ENCODE data around the gene ABCG4.

DNA sequence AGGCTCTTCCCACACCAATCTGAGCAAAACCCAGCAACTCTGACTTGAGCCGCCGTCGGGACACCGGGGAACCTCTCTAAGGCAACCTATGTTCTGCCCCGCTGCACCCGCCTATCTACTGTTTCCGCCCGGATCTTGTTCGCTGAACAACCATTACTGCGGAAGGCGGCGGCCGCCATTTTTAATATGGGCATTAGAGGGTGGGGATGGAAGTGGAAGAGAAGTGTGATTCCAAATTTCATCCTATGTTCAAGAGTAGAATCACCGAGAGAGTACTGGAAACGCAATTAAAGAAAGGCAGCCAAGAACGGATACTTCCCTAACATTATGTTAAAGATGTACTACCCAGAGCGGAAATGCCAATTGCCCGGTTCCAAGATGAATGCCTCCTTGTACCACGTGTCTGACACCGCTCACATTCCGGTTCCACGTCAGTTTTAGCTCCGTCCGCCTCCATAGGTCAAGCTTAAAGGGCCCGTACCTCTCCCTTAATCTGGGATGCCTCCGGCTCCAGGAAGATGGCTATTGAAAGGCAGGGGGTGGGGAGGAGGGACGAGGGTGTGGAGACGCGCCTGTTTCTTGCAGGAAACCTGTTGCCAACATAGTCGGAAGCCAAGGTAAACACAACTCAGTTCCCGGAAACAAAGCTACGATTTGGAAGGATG is 47.0 kb upstream of the ABCG4 start, which contains the start of gene DPAGT1:
- TF ChIP-seq, protein P1, sequence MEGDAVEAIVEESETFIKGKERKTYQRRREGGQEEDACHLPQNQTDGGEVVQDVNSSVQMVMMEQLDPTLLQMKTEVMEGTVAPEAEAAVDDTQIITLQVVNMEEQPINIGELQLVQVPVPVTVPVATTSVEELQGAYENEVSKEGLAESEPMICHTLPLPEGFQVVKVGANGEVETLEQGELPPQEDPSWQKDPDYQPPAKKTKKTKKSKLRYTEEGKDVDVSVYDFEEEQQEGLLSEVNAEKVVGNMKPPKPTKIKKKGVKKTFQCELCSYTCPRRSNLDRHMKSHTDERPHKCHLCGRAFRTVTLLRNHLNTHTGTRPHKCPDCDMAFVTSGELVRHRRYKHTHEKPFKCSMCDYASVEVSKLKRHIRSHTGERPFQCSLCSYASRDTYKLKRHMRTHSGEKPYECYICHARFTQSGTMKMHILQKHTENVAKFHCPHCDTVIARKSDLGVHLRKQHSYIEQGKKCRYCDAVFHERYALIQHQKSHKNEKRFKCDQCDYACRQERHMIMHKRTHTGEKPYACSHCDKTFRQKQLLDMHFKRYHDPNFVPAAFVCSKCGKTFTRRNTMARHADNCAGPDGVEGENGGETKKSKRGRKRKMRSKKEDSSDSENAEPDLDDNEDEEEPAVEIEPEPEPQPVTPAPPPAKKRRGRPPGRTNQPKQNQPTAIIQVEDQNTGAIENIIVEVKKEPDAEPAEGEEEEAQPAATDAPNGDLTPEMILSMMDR (IDR thresholded peaks at IDR 0.05; ENCODE audit: low read depth, low read length, missing input control): no peak
- TF ChIP-seq SP1 (IDR thresholded peaks at IDR 0.05) (peak; percentile 59), JUND (IDR thresholded peaks at IDR 0.05) (no peak), RAD21 (IDR thresholded peaks at IDR 0.05) (no peak), YY1 (IDR thresholded peaks at IDR 0.05) (peak; percentile 100), HNF4G (IDR thresholded peaks at IDR 0.05) (no peak), RXRA (IDR thresholded peaks at IDR 0.05) (peak in 1 of 2 donors; percentile 54), EGR1 (IDR thresholded peaks at IDR 0.05; ENCODE audit: low read depth in 2 of 2) (peak in 1 of 2 donors; percentile 39), GABPA (IDR thresholded peaks at IDR 0.05 in 1 of 2, conservative IDR thresholded peaks at IDR 0.05 in 1 of 2) (peak; percentile 81 to 92), ZBTB33 (IDR thresholded peaks at IDR 0.05) (peak; percentile 43)
- TF ChIP-seq, protein P2, sequence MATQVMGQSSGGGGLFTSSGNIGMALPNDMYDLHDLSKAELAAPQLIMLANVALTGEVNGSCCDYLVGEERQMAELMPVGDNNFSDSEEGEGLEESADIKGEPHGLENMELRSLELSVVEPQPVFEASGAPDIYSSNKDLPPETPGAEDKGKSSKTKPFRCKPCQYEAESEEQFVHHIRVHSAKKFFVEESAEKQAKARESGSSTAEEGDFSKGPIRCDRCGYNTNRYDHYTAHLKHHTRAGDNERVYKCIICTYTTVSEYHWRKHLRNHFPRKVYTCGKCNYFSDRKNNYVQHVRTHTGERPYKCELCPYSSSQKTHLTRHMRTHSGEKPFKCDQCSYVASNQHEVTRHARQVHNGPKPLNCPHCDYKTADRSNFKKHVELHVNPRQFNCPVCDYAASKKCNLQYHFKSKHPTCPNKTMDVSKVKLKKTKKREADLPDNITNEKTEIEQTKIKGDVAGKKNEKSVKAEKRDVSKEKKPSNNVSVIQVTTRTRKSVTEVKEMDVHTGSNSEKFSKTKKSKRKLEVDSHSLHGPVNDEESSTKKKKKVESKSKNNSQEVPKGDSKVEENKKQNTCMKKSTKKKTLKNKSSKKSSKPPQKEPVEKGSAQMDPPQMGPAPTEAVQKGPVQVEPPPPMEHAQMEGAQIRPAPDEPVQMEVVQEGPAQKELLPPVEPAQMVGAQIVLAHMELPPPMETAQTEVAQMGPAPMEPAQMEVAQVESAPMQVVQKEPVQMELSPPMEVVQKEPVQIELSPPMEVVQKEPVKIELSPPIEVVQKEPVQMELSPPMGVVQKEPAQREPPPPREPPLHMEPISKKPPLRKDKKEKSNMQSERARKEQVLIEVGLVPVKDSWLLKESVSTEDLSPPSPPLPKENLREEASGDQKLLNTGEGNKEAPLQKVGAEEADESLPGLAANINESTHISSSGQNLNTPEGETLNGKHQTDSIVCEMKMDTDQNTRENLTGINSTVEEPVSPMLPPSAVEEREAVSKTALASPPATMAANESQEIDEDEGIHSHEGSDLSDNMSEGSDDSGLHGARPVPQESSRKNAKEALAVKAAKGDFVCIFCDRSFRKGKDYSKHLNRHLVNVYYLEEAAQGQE (IDR thresholded peaks at IDR 0.05): no peak
